Hepatocyte (in vitro differentiated cells): ENCODE measurements around the gene CCR1.

Experiments
- CTCF ChIP-seq: fragments of 200-600 bp; sonication (generic); IDR thresholded peaks from 2 replicates; pipeline ENCODE4 v1.5.1; 2016; ENCODE audit warnings: antibody characterized with exemption, mild to moderate bottlenecking; ENCODE audit not compliant: poor library complexity
- EZH2 ChIP-seq: fragments of 200-600 bp; sonication (generic); IDR thresholded peaks from 2 replicates; pipeline ENCODE4 v1.6.1; 2016; ENCODE audit warnings: antibody characterized with exemption, mild to moderate bottlenecking, borderline replicate concordance
- EZH2phosphoT487 ChIP-seq: fragments of 200-600 bp; sonication (generic); IDR thresholded peaks from one replicate; pipeline ENCODE4 v1.6.1; 2018; ENCODE audit warnings: antibody characterized with exemption, mild to moderate bottlenecking, low read depth, moderate library complexity; ENCODE audit not compliant: unreplicated experiment, severe bottlenecking

GRCh38 chr3:46213201-46213600 lies 5.1 kb upstream of the CCR1 start:
- TF ChIP-seq CTCF (no peak), EZH2 (no peak), EZH2phosphoT487 (no peak)
